HL-60 (cell line): ENCODE results near the gene N4BP2L2.

ENCODE experiments used
- TF ChIP-seq, protein P1 (sequence below): IDR thresholded peaks from one replicate; pipeline ENCODE4 v1.5.1; 2011; ENCODE audit warnings: low read length, control low read depth, inconsistent platforms; ENCODE audit not compliant: insufficient read depth
- TF ChIP-seq, protein P2 (sequence below): IDR thresholded peaks from 2 replicates; pipeline ENCODE4 v1.6.1; 2012; ENCODE audit warnings: low read depth; ENCODE audit not compliant: insufficient replicate concordance

DNA sequence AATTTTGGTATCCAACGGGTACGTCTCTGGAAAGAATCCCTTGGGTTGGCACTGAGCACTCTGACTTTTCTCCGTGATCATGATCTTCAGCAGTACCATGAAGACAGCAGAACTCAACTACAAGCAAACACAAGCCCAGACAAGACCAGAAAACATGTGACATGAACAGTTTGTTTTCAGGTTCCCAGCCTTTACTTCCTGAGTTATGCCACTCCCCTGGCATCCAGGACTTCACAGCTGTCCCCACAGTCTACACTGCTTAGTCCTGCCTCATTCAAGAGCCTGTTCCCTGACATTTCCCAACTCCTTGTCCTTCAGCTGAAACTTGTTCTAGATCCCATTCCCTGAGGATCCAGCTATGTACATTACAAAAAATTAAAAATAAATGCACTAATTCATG, 105.7 kb downstream of the N4BP2L2 start:
- TF ChIP-seq, protein P1, sequence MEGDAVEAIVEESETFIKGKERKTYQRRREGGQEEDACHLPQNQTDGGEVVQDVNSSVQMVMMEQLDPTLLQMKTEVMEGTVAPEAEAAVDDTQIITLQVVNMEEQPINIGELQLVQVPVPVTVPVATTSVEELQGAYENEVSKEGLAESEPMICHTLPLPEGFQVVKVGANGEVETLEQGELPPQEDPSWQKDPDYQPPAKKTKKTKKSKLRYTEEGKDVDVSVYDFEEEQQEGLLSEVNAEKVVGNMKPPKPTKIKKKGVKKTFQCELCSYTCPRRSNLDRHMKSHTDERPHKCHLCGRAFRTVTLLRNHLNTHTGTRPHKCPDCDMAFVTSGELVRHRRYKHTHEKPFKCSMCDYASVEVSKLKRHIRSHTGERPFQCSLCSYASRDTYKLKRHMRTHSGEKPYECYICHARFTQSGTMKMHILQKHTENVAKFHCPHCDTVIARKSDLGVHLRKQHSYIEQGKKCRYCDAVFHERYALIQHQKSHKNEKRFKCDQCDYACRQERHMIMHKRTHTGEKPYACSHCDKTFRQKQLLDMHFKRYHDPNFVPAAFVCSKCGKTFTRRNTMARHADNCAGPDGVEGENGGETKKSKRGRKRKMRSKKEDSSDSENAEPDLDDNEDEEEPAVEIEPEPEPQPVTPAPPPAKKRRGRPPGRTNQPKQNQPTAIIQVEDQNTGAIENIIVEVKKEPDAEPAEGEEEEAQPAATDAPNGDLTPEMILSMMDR = no peak
- TF ChIP-seq, protein P2, sequence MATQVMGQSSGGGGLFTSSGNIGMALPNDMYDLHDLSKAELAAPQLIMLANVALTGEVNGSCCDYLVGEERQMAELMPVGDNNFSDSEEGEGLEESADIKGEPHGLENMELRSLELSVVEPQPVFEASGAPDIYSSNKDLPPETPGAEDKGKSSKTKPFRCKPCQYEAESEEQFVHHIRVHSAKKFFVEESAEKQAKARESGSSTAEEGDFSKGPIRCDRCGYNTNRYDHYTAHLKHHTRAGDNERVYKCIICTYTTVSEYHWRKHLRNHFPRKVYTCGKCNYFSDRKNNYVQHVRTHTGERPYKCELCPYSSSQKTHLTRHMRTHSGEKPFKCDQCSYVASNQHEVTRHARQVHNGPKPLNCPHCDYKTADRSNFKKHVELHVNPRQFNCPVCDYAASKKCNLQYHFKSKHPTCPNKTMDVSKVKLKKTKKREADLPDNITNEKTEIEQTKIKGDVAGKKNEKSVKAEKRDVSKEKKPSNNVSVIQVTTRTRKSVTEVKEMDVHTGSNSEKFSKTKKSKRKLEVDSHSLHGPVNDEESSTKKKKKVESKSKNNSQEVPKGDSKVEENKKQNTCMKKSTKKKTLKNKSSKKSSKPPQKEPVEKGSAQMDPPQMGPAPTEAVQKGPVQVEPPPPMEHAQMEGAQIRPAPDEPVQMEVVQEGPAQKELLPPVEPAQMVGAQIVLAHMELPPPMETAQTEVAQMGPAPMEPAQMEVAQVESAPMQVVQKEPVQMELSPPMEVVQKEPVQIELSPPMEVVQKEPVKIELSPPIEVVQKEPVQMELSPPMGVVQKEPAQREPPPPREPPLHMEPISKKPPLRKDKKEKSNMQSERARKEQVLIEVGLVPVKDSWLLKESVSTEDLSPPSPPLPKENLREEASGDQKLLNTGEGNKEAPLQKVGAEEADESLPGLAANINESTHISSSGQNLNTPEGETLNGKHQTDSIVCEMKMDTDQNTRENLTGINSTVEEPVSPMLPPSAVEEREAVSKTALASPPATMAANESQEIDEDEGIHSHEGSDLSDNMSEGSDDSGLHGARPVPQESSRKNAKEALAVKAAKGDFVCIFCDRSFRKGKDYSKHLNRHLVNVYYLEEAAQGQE = no peak
